Pancreas (tissue), 10 donors: ENCODE data around the gene LGALS16. TPM values are rescaled to one million over a fixed set of nuclear protein-coding genes. Genes with fewer than 3 reads are reported as not detected.

ENCODE experiments used
- ATAC-seq, 4 donors: fragments of 200-7000 bp; cut with Tn5 transposase; one replicate each; pipeline versions ENCODE4 v1.8.0 to v1.9.1; 2020; ENCODE audit warnings: mild to moderate bottlenecking in 4 of 4, moderate library complexity in 4 of 4
- DNase-seq, 6 donors: peaks; one replicate each; pipeline ENCODE4 v3.0.0-alpha.2; 2020
- FAIRE-seq: peaks from 2 replicates; lab custom pipeline; 2012; peaks lifted over from hg19 to GRCh38; lab: Jason Lieb, UNC
- H3K27ac ChIP-seq, 4 donors: fragments of 200-600 bp; sonication (generic); 1 replicate in 3 of 4; 2 replicates in 1 of 4; pipeline versions ENCODE4 v1.5.0 to v1.8.0; 2020
- H3K27me3 ChIP-seq, 4 donors: fragments of 200-600 bp; one replicate each; pipeline ENCODE4 v1.8.0; 2021
- H3K36me3 ChIP-seq, 3 donors: fragments of 200-600 bp; sonication (generic) in 1 of 3; one replicate each; pipeline versions ENCODE4 v1.5.0 to v1.8.0; 2020 to 2021
- H3K4me1 ChIP-seq, 3 donors: fragments of 200-600 bp; one replicate each; pipeline ENCODE4 v1.8.0; 2021
- H3K4me3 ChIP-seq, 4 donors: fragments of 200-600 bp; sonication (generic) in 2 of 4; one replicate each; pipeline versions ENCODE4 v1.5.0 to v1.8.0; 2020 to 2021
- H3K9me3 ChIP-seq, 4 donors: fragments of 200-600 bp; one replicate each; pipeline ENCODE4 v1.8.0; 2021
- CTCF ChIP-seq, 4 donors: fragments of 200-600 bp; sonication (generic) in 3 of 4; IDR thresholded peaks; one replicate each; pipeline versions ENCODE4 v1.5.0 to v1.8.0; 2021; ENCODE audit warnings: antibody characterized with exemption in 4 of 4
- WGBS, 2 donors: extraction: QIAGEN DNeasy Blood & Tissue Kit; methylation state at CpG; one replicate each; pipeline ENCODE4 v1.1.7; 2013; 5-methylcytosine and 5-hydroxymethylcytosine counted together
- intact Hi-C, 3 donors: fragments of 100-400 bp; cut with DNase I; formaldehyde crosslinking; loops; one replicate each; pipeline versions ENCODE4 v1.11.1 to v1.14.2; 2022
- polyA plus RNA-seq, 2 donors: library from polyadenylated mRNA; stranded (reverse); fragments of 200-250 nt; gene quantifications; one replicate each; pipeline ENCODE4 v1.2.3, GENCODE V29; 2013
- total RNA-seq, 6 donors: library from RNA; stranded (reverse); fragmentation: NEBNext Ultra II Directional in 4 of 6; extraction: Animal tissue kit (Norgen Biotek cat#: 25700) in 4 of 6; gene quantifications; one replicate each; pipeline versions ENCODE4 v1.2.1 to v1.2.4, GENCODE V29; 2021 to 2023
- donor health status: healthy with polysubstance abuse.
- donor health status: DM: no; HTN: no; CAD: no; lungs with moderate emphysema.
- donor health status: DM: no; HTN: no; CAD: no.
- donor health status: control.
- donor health status: control.
- donor health status: Bipolar disorder and iron deficiency.
- donor health status: DM: yes; HTN: yes; CAD: no.
- donor health status: DM: no; HTN: no; CAD: no.
- donor health status: DM: no; HTN: no; CAD: no.
- donor health status: DM: yes; HTN: yes; CAD: no.

LGALS16 gene, protein sequence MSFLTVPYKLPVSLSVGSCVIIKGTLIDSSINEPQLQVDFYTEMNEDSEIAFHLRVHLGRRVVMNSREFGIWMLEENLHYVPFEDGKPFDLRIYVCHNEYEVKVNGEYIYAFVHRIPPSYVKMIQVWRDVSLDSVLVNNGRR
- total RNA-seq = not detected
- polyA plus RNA-seq = not detected

DNA sequence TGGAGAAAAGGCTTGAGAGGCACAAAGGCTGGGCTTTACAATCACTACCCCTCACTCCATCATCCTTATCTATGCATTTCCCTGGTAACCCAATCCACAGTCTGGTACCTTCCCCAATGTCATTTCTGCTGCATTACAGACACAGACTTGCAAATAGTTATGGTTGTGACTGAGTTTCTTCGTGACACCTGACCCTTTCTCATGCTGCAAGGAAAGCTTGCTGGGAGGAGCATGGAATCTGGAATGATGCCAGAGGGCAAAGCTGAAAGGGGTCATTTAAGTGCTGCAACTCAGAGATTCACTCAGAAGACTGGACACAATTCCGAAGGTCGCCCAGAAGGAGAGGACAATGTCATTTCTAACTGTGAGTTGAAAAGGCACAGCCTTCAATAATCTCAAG, at the start of gene LGALS16:
Gene LGALS16 (plus strand): TSS at position 301 of the 400 bp plus-strand sequence. CDS start 49 bp downstream, at position 350.
- H3K36me3 ChIP-seq = no peaks in the 10 kb centered on the region
- no peak within 1 kb of the TSS for H3K27ac ChIP-seq
- no peak for DNase-seq
- H3K4me3 ChIP-seq = no peak within 1 kb of the TSS
- 29 to 31% methylated on average over 3 of the region's 3 CpGs for WGBS, 2 donors
- no peak for TF ChIP-seq CTCF (IDR thresholded peaks at IDR 0.05)
- no peaks in the 10 kb centered on the region for H3K4me1 ChIP-seq
- H3K9me3 ChIP-seq = no peaks in the 10 kb centered on the region
- H3K27me3 ChIP-seq = no peaks in the 10 kb centered on the region
- ATAC-seq = no peak
- FAIRE-seq = no peak
- intact Hi-C loops = no loop called here

DNA sequence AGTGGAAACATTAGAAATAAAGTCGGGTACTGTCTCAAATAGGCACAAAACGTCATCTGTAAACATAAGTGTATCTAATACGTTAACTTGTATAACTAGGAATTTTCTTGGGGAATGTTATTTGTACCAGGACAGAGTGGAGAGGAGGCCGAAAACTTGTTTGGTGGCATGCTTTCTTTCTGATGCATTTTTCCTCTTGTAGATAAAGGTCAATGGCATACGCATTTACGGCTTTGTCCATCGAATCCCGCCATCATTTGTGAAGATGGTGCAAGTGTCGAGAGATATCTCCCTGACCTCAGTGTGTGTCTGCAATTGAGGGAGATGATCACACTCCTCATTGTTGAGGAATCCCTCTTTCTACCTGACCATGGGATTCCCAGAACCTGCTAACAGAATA, 48.7 kb upstream of the LGALS16 start:
- Histone ChIP-seq H3K9me3 (no peaks in the 10 kb centered on the region), H3K27me3 (no peaks in the 10 kb centered on the region), H3K4me3 (no peak overlapping the region), H3K4me1 (no peaks in the 10 kb centered on the region), H3K36me3 (no peaks in the 10 kb centered on the region), H3K27ac (no peak overlapping the region)
- DNase-seq = no peak
- intact Hi-C loops = no loop called here
- 66 to 67% methylated on average over 9 of the region's 9 CpGs for WGBS, 2 donors
- no peak for TF ChIP-seq CTCF (IDR thresholded peaks at IDR 0.05)
- FAIRE-seq = no peak
- ATAC-seq = no peak

GRCh38 chr19:39607561-39607960, 48.2 kb upstream of the LGALS16 start:
- FAIRE-seq (no peak), DNase-seq (no peak), ATAC-seq (no peak)
- 50 to 63% methylated on average over 6 of the region's 6 CpGs for WGBS, 2 donors
- Histone ChIP-seq H3K4me3 (no peak overlapping the region), H3K4me1 (no peaks in the 10 kb centered on the region), H3K27ac (no peak overlapping the region), H3K36me3 (no peaks in the 10 kb centered on the region), H3K27me3 (no peaks in the 10 kb centered on the region), H3K9me3 (no peaks in the 10 kb centered on the region)
- TF ChIP-seq CTCF (IDR thresholded peaks at IDR 0.05) = no peak
- intact Hi-C loops = no loop called here

- ATAC-seq = no peak
- no peak overlapping the region for H3K27ac ChIP-seq
- 47 to 49% methylated on average over 2 of the region's 2 CpGs for WGBS, 2 donors
- H3K36me3 ChIP-seq = no peaks in the 10 kb centered on the region
- H3K4me1 ChIP-seq = no peaks in the 10 kb centered on the region
- TF ChIP-seq CTCF (IDR thresholded peaks at IDR 0.05) = no peak
- intact Hi-C loops = no loop called here
- no peak for FAIRE-seq
- H3K27me3 ChIP-seq = no peaks in the 10 kb centered on the region
- H3K4me3 ChIP-seq = no peak overlapping the region
- no peak for DNase-seq
- no peaks in the 10 kb centered on the region for H3K9me3 ChIP-seq
Observed at GRCh38 chr19:39613597-39613996, 42.1 kb upstream of the LGALS16 start.

DNA sequence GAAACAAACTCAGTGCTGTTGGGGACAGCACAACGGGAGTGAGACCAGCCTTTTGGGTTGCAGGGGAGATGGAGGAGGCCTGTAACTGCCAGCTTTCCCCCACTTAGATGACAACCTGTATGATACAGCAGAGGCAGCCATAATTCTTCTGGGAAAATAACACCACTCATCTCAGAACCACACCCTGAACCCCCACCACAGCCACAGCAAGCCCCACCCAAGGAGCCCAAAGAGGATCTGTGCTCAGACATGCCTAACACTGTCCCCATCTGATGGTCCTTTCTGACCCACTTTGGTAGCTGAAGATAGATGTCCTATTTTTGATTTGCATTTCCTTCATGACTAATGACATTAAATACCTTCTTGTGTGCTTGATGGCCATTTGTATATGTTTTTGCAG, 38.0 kb upstream of the LGALS16 start:
- no peak for ATAC-seq
- Histone ChIP-seq H3K36me3 (no peaks in the 10 kb centered on the region), H3K27me3 (peaks cover 0 to 4% (median 0%) of the 10 kb centered on the region in 4 donors), H3K27ac (no peak overlapping the region), H3K4me1 (no peaks in the 10 kb centered on the region), H3K4me3 (no peak overlapping the region), H3K9me3 (no peaks in the 10 kb centered on the region)
- no peak for FAIRE-seq
- no peak for TF ChIP-seq CTCF (IDR thresholded peaks at IDR 0.05)
- no peak for DNase-seq
- 11 to 37% methylated on average over 1 of the region's 1 CpG for WGBS, 2 donors
- intact Hi-C loops = no loop called here
